H1 (cell line): ENCODE results near the gene RALA. TPM values are rescaled to one million over a fixed set of nuclear protein-coding genes. Genes with fewer than 3 reads are reported as not detected.

Experiments
- CEBPB ChIP-seq: IDR thresholded peaks from 2 replicates; pipeline ENCODE4 v1.6.1; 2012; ENCODE audit warnings: low read depth, low read length
- CHD2 ChIP-seq: IDR thresholded peaks from 2 replicates; pipeline ENCODE4 v1.6.1; 2012; ENCODE audit warnings: low read length, improper control_type of control experiment
- POLR2A ChIP-seq, 2 experiments: IDR thresholded peaks; 1 replicate in 1 of 2; 2 replicates in 1 of 2; pipeline ENCODE4 v1.6.1; 2011; ENCODE audit warnings: low read depth in 2 of 2, low read length in 2 of 2, mild to moderate bottlenecking in 2 of 2; ENCODE audit errors: control extremely low read depth in 1 of 2
- polyA plus RNA-seq, 7 experiments: library from polyadenylated mRNA; depleted of rRNA in 3 of 7; stranded (reverse) in 5 of 7; unstranded in 2 of 7; fragments of >200 nt in 5 of 7; fragments of 200-250 nt in 2 of 7; gene quantifications; 1 replicate in 5 of 7; 2 replicates in 1 of 7; 4 replicates in 1 of 7; pipeline versions ENCODE4 v1.2.1 to v1.2.3, GENCODE V29; 2011 to 2013; ENCODE audit warnings: missing spikeins in 2 of 7, mixed read lengths in 2 of 7
- total RNA-seq: library from RNA; stranded (reverse); fragmentation: NEBNext Ultra II Directional; extraction: Animal tissue kit (Norgen Biotek cat#: 25700); gene quantifications from 2 replicates; pipeline ENCODE4 v1.2.1, GENCODE V29; 2021
- TF ChIP-seq, protein P1 (sequence below): fragments of 300-600 bp; sonication (generic); IDR thresholded peaks from 2 replicates; pipeline ENCODE4 v1.7.1; 2012; ENCODE audit warnings: low read length, moderate library complexity, mild to moderate bottlenecking, inconsistent platforms; ENCODE audit not compliant: insufficient replicate concordance

RALA gene
- total and polyA plus RNA-seq, 2 of the 8 experiments (the other 6 are each of a cell fraction or from before 2014, with no cell fraction given), result 24.1 to 72.8 TPM

DNA sequence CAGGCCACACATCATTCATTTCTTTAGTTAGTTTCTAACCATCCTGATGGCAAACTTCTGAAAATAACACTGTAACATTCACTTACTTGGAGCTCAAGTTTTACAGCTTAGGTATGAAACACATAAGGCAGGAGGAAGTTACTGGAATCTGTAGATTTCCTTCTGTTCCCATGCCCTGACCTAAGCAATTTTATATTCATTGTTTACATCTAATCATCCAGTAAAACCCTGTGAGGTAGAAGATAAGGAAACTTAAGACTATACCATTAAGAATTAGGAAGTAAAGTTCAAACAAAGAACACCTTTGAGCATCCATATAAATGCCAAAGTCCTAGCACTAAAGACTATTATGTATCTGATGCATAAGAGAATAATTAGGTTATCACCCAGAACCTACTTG, 19.5 kb downstream of the RALA start (continued):
- TF ChIP-seq, protein P1, sequence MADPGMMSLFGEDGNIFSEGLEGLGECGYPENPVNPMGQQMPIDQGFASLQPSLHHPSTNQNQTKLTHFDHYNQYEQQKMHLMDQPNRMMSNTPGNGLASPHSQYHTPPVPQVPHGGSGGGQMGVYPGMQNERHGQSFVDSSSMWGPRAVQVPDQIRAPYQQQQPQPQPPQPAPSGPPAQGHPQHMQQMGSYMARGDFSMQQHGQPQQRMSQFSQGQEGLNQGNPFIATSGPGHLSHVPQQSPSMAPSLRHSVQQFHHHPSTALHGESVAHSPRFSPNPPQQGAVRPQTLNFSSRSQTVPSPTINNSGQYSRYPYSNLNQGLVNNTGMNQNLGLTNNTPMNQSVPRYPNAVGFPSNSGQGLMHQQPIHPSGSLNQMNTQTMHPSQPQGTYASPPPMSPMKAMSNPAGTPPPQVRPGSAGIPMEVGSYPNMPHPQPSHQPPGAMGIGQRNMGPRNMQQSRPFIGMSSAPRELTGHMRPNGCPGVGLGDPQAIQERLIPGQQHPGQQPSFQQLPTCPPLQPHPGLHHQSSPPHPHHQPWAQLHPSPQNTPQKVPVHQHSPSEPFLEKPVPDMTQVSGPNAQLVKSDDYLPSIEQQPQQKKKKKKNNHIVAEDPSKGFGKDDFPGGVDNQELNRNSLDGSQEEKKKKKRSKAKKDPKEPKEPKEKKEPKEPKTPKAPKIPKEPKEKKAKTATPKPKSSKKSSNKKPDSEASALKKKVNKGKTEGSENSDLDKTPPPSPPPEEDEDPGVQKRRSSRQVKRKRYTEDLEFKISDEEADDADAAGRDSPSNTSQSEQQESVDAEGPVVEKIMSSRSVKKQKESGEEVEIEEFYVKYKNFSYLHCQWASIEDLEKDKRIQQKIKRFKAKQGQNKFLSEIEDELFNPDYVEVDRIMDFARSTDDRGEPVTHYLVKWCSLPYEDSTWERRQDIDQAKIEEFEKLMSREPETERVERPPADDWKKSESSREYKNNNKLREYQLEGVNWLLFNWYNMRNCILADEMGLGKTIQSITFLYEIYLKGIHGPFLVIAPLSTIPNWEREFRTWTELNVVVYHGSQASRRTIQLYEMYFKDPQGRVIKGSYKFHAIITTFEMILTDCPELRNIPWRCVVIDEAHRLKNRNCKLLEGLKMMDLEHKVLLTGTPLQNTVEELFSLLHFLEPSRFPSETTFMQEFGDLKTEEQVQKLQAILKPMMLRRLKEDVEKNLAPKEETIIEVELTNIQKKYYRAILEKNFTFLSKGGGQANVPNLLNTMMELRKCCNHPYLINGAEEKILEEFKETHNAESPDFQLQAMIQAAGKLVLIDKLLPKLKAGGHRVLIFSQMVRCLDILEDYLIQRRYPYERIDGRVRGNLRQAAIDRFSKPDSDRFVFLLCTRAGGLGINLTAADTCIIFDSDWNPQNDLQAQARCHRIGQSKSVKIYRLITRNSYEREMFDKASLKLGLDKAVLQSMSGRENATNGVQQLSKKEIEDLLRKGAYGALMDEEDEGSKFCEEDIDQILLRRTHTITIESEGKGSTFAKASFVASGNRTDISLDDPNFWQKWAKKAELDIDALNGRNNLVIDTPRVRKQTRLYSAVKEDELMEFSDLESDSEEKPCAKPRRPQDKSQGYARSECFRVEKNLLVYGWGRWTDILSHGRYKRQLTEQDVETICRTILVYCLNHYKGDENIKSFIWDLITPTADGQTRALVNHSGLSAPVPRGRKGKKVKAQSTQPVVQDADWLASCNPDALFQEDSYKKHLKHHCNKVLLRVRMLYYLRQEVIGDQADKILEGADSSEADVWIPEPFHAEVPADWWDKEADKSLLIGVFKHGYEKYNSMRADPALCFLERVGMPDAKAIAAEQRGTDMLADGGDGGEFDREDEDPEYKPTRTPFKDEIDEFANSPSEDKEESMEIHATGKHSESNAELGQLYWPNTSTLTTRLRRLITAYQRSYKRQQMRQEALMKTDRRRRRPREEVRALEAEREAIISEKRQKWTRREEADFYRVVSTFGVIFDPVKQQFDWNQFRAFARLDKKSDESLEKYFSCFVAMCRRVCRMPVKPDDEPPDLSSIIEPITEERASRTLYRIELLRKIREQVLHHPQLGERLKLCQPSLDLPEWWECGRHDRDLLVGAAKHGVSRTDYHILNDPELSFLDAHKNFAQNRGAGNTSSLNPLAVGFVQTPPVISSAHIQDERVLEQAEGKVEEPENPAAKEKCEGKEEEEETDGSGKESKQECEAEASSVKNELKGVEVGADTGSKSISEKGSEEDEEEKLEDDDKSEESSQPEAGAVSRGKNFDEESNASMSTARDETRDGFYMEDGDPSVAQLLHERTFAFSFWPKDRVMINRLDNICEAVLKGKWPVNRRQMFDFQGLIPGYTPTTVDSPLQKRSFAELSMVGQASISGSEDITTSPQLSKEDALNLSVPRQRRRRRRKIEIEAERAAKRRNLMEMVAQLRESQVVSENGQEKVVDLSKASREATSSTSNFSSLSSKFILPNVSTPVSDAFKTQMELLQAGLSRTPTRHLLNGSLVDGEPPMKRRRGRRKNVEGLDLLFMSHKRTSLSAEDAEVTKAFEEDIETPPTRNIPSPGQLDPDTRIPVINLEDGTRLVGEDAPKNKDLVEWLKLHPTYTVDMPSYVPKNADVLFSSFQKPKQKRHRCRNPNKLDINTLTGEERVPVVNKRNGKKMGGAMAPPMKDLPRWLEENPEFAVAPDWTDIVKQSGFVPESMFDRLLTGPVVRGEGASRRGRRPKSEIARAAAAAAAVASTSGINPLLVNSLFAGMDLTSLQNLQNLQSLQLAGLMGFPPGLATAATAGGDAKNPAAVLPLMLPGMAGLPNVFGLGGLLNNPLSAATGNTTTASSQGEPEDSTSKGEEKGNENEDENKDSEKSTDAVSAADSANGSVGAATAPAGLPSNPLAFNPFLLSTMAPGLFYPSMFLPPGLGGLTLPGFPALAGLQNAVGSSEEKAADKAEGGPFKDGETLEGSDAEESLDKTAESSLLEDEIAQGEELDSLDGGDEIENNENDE, result no peak
- TF ChIP-seq CHD2 (no peak), POLR2A (IDR thresholded peaks at IDR 0.05; ENCODE audit: control extremely low read depth in 1 of 2, low read depth in 2 of 2, low read length in 2 of 2) (no peak), CEBPB (no peak)
